GM19324 (cell line): Measurements from ENCODE around the gene FADS6.

Experiments used
- ATAC-seq: cut with Tn5 transposase; IDR thresholded peaks from one replicate; pipeline ENCODE4 v1.9.1; 2021; ENCODE audit warnings: mild to moderate bottlenecking, moderate library complexity; ENCODE audit not compliant: unreplicated experiment, low FRiP score

The FADS6 gene

DNA sequence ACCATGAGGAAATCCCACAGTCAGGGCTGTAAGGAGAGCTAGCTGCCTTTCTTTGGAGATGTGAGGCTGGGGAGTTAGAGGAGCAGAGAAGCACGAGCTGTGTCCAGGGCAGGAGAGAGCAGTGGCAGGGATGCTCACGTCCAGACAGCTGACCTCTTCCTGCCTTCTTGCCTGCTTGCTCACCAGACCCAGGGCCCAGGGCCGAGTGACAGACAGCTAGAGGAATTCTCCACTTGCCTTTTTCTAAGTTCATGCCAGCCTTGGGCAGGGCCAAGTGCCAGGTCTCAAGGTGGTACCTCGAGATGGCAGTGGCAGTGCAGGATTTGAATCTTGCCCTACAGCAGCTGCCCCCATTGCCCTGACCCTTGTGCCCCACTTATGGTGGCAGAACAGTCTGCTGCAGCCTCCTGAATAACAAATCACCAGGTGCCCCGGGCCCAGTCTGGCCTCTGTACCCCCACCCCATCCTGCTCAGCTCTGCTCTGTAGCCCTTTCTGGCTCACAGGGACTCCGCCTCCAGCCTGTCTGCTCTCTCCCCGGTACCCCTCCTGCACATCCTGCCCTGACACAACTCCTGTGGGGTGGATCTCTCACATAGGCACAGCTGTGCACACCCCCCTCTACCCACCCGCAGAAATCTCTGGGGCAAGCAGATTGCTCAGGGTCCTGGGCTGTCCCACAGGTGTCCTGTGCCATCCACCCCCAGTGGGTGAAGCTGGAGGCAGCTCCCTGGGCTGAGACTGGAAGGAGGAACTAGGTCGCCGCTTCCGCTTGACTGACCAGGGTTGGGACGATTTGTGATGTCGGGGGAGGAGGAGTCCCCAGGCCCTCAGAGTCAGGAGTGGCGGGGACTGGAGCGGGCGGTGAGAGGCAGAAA is 59.7 kb downstream of the FADS6 start:
- no peak for ATAC-seq

DNA sequence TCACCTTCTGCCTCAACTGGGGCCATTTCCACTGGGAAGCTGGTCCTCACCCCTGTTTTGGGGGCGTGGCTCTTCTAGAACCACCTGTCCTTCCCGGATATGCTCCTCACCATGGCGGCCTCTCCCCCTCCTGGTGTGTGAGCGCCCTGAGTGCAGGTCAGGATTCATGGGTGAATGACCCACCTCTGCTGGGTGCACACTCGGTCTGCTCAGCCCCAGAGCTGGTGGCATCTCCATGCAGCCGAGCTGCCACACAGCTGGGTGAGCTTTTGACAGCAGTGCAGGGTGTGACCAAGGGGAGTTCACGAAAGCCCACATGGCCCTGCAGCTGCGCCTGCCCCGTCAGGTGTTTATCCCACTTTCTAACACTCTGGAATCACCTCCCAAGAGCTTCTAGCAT is 61.0 kb downstream of the FADS6 start:
- no peak for ATAC-seq

DNA sequence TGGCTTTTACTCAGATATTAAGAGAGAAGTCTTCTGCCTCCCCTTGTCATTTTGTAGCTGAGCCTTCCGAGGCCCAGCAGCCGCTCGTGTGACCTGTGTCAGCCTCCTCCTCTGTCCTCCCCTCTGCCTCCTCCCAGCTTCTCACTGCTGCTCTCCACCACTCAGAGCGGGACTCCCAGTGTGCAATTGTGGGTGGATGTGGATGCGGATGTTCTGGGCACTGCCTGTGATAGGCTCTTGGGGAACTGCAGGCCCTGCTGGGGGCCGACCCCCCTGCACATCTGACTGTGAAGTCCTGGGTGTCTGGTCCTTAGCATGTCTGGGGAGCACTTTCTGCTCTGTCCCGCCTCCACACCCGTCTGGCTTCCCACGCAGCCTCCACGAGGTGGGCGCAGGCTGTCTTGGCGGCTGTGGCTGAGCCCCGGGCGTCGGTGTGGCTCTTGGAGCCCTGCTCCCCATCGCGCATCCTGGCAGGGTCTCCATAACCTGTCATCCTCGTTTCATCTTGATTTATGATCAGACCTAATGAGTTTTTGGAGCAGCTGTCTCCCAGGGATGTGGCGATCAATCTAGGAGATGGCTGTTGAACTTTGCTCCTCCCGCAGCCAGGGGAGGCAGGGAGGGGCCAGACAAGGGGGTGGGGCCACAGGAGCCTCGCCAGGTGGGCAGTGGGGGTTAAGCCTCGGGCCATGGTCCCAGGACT is 61.8 kb downstream of the FADS6 start:
- no peak for ATAC-seq

DNA sequence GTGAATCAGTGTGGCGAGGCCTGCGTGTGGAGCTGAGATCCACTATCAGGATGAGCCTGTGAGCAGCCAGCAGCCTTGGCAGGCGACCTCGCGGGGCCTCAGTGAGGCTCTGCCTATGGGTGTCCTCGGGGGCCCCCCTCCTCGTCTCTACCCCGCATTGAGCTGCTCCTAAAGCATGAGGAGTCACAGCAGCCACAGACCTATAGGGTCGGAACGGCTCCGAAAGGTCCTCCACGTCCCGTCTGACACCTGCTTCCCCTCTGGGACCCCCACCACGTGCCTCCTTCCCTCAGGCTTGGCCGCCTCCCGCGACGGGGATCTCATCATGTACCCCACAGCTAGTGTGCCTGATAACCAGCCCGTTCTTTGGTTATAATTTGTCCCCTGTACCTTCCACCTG is 62.6 kb downstream of the FADS6 start:
- ATAC-seq: no peak

DNA sequence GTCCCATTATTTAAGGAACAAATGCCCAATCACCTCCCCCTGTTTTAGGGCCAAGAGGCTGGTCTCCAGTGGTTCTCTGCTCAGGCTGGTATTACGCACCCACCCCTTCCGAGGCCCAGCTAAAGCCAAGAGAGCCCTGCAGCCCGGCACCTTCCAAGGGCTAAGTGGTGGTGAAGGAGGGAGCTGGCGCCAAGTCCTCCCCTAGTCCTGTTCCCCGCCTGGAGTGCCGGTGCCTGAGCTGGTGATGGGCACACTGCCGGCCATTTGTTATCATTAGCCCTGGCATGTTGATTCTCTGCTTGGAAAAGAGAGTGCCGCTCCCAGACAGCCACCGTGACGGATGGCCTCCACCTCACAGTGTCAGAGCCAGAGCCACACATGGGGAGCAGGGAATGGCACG is 65.6 kb downstream of the FADS6 start:
- no peak for ATAC-seq
